Inflammatory macrophage treated with lipopolysaccharide for 4 hours (primary cell): ENCODE results near the gene CORO2B.
"Not testable (repeated sequence)": the region's sequence is repeated elsewhere in the genome, so short reads cannot be mapped to it uniquely, and the experiment has no call there.

Source experiments
- DNase-seq: peaks from one replicate; pipeline ENCODE4 v3.0.0-alpha.2; 2020

The CORO2B gene

GRCh38 chr15:68743256-68743655 is 164.5 kb downstream of the CORO2B start:
- DNase-seq, result no peak

DNA sequence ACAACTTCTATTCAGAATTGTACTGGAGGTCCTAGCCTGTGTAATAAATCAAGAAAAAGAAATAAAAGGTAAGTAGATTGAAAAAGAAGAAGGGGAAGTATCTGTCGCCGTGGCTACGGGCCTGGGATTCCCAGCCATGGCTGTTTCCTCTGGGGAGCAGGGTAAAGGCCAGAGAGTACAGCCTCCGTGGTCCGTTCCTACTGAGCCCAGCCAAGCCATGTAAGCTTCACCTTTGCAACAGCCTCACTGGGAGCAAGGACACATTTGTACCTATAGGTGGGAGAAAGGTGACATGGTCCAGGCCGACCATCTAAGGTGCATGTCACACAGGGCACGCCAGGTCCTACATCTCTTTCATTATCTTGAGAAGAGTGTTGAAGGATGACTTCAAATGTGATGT is 170.6 kb downstream of the CORO2B start:
- no peak for DNase-seq

GRCh38 chr15:68749793-68750192 is 171.0 kb downstream of the CORO2B start:
- no peak for DNase-seq

- no peak for DNase-seq
Observed at GRCh38 chr15:68751622-68752021, 172.8 kb downstream of the CORO2B start.

- DNase-seq, result no peak
Observed at GRCh38 chr15:68755731-68756130, 176.9 kb downstream of the CORO2B start.

- not testable (repeated sequence) for DNase-seq
Observed at GRCh38 chr15:68759982-68760579, 181.3 kb downstream of the CORO2B start.

GRCh38 chr15:68763063-68763462 is 184.3 kb downstream of the CORO2B start:
- DNase-seq, result no peak

DNA sequence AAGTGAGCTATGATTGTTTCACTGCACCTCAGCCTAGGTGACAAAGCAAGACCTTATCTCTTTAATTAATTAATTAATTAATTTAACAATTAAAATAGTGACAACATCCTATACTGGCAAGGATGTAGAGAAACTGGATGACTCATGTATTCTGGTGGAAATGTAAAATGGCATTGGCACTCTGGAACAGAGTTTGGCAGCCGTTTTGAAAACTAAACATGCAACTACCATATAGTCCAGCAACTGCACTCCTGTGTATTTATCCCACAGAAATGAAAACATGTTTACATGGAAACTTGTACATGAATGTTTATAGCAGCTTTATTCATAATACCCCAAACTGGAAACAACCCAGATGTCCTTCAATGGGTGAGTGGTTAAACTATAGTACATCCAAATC is 185.3 kb downstream of the CORO2B start:
- DNase-seq, result no peak

- no peak for DNase-seq
Observed at GRCh38 chr15:68765602-68766368, 187.0 kb downstream of the CORO2B start.

DNA sequence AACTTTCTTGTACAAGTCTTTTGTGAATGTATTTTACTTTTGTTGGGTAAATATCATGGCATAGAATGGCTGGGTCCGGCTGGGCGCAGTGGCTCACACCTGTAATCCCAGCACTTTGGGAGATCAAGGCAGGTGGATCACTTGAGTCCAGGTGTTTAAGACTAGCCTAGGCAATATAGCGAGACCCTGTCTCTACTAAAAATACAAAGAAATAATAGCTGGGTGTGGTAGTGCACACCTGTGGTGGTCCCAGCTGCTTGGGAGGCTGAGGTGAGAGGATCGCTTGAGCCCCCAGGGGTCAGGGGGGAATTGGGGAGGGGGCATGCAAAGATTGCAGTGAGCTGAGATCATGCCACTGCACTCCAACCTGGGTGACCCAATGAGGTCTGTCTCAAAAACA is 189.0 kb downstream of the CORO2B start:
- no peak for DNase-seq

- DNase-seq, result peak; percentile 75
Observed at GRCh38 chr15:68768321-68768720, 189.5 kb downstream of the CORO2B start.

DNA sequence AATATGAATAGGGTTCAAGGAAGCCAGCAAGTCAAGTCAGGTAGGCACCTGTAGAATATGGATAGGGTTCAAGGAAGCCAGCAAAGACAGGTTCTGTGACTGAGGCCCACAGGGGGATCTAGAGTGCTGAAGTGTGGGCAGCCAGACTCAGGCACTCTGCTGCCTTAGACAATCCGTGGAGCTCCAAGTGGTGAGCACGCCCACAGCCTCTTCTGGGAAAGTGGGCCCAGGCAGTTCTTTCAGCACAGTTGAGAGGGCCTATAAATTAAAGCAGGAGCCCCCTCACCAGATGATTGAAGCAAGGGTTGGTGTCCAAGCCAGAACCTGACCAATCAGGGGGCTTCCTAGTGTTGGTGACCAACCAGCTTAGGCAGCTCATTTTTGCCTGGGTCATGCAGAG is 190.9 kb downstream of the CORO2B start:
- DNase-seq, result no peak

DNA sequence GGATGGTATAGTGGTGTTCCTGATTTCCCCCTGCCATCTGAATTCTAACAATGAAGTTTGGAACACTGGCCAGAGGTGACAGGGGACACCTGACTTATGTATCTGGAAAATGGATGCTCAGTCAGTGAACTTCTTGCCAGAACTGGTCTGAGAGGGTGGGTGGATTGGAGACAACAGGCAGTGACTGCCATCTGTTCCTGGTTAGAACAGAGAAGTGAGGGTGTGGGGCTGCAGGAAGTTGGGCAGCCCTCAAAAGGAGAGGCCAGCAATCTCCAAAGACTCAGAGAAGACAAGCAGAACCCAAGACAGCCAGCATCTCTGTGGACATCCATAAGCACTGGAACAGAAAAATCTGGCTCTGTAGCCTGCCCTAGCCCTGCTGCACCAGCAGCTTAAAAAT is 191.4 kb downstream of the CORO2B start:
- DNase-seq, result no peak

- DNase-seq, result no peak
Observed at GRCh38 chr15:68773036-68773435, 194.2 kb downstream of the CORO2B start.

GRCh38 chr15:68774120-68774519 is 195.3 kb downstream of the CORO2B start:
- no peak for DNase-seq

GRCh38 chr15:68774521-68775235 is 195.9 kb downstream of the CORO2B start:
- DNase-seq, result no peak

DNA sequence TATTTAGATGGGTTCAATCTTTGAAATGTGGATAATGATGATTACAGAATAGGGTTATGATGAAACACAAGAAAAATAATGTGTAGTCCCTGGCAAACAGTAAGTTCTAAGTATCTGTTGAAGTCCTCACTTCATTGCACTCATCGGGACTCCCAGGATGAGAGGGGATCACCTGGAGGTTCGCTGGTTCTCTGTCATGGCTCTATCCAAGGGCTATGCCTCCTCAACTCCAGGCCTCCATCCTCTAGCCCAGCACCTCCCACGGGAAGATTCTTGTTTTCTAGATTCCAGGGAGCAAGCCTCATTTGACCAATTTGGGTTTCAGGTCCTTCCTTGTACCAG is 196.4 kb downstream of the CORO2B start:
- DNase-seq, result no peak

DNA sequence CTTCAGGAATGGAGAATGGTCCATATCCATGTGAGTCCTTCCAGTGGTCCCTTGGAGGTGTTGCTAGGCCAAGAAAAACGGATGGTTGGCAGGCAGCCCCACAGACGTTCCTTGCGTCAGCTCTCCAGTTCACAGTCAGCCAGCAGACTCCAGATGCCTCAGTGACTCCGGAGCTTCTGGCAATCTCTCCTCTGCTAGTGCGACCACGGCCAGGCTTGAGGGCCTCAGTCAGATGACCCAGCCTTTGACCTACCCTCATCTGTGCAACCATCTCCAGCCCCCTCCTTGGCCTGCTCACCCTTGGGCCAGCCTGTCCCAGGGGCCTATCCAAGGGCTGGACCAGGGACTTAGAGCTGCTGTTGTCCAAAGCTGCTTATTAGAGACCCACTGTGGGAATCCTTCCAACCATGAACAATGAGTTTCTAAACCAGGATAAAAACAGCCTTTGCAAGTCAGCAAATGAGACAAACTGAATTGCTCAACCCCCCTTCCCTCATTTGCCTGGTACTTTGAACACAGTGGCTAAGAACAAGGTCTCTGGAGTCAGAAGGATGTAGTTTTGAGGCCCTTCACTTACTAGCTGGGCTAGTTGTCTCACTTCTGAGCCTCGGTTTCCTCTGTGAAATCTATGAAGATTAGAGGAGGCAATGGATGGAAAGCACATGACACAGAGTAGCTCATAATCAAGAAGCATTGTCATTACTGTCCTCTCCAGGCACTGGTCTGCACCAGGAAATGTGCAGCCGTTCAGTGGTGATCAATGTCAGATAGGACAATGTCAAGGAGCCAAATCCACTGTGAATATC is 197.1 kb downstream of the CORO2B start:
- no peak for DNase-seq

GRCh38 chr15:68776477-68777270 is 197.9 kb downstream of the CORO2B start:
- DNase-seq, result no peak
